Amniotic epithelial cell (primary cell): ENCODE results near the gene JPH4.

Source experiments
- DNase-seq: peaks from one replicate; pipeline ENCODE4 v3.0.0-alpha.2; 2010; ENCODE audit warnings: low read depth

Gene JPH4

GRCh38 chr14:23579311-23579630 is 681 bp upstream of the JPH4 start:
- no peak for DNase-seq

- DNase-seq = no peak
Measured at GRCh38 chr14:23577710-23578392, 739 bp downstream of the JPH4 start.

GRCh38 chr14:23577004-23577681 is 1.4 kb downstream of the JPH4 start:
- no peak for DNase-seq

GRCh38 chr14:23573384-23574015 is 5.1 kb downstream of the JPH4 start:
- no peak for DNase-seq

GRCh38 chr14:23572836-23573235 is 5.8 kb downstream of the JPH4 start:
- DNase-seq = no peak

- no peak for DNase-seq
Measured at GRCh38 chr14:23572524-23572828, 6.1 kb downstream of the JPH4 start.

GRCh38 chr14:23571701-23572523 is 6.7 kb downstream of the JPH4 start:
- DNase-seq = no peak

- no peak for DNase-seq
Measured at GRCh38 chr14:23570806-23571483, 7.6 kb downstream of the JPH4 start.

- DNase-seq = no peak
Measured at GRCh38 chr14:23569443-23570151, 9.0 kb downstream of the JPH4 start.

- no peak for DNase-seq
Measured at GRCh38 chr14:23568600-23569331, 9.8 kb downstream of the JPH4 start.

GRCh38 chr14:23568021-23568599 is 10.5 kb downstream of the JPH4 start:
- DNase-seq = no peak

GRCh38 chr14:23567186-23568020 is 11.2 kb downstream of the JPH4 start, which contains the start of gene AP1G2:
AP1G2 (minus strand) TSS chr14:23567791; CDS start chr14:23567314, 477 bp downstream.
- DNase-seq = peak; percentile 85

- no peak for DNase-seq
Measured at GRCh38 chr14:23566778-23567185, 11.8 kb downstream of the JPH4 start.

- no peak for DNase-seq
Measured at GRCh38 chr14:23566112-23566777, 12.3 kb downstream of the JPH4 start.

- DNase-seq = no peak
Measured at GRCh38 chr14:23565626-23566025, 13.0 kb downstream of the JPH4 start.

- no peak for DNase-seq
Measured at GRCh38 chr14:23564876-23565275, 13.7 kb downstream of the JPH4 start.

GRCh38 chr14:23564181-23564812 is 14.3 kb downstream of the JPH4 start:
- no peak for DNase-seq

- DNase-seq = no peak
Measured at GRCh38 chr14:23563473-23564180, 15.0 kb downstream of the JPH4 start.
